ENCODE results near the gene TFEB.

- no peak for TF ChIP-seq TCF7 (IDR thresholded peaks at IDR 0.05; ENCODE audit: borderline replicate concordance)
- no peak for TF ChIP-seq SREBF2 (IDR thresholded peaks at IDR 0.05; ENCODE audit: low read length)
- TF ChIP-seq PKNOX1 (IDR thresholded peaks at IDR 0.05), result no peak
These were observed 43.9 kb upstream of the TFEB start for GRCh38 chr6:41779336-41779735.

All from GM12878 (cell line).